Measurements from ENCODE around the gene IRF9.

GRCh38 chr14:24150567-24150966 is 10.5 kb upstream of the IRF9 start:
- no peak for TF ChIP-seq CTCF (IDR thresholded peaks at IDR 0.05; ENCODE audit: borderline replicate concordance, extremely low read depth, low read length, poor library complexity, severe bottlenecking)
- no peak for TF ChIP-seq EZH2 (IDR thresholded peaks at IDR 0.05; ENCODE audit: borderline replicate concordance, low read depth, low read length, severe bottlenecking)
